CD4-positive, alpha-beta memory T cell (primary cell): ENCODE results near the gene ZNF485. TPM values are rescaled to one million over a fixed set of nuclear protein-coding genes. Genes with fewer than 3 reads are reported as not detected.
A peak's percentile ranks its signal among the peaks of the same experiment; 100 is the strongest.
"Not testable (repeated sequence)": the region's sequence is repeated elsewhere in the genome, so short reads cannot be mapped to it uniquely, and the experiment has no call there.

ENCODE experiments used
- CTCF ChIA-PET: fragments of 350-600 bp; sonication (Branson Sonifier 250); formaldehyde crosslinking; loops from one replicate; lab custom pipeline; 2021; ENCODE audit warnings: inconsistent platforms; ENCODE audit not compliant: partially characterized antibody; lab: Charles Lee
- POLR2A ChIA-PET: fragments of 350-600 bp; sonication (Branson Sonifier 250); formaldehyde crosslinking; loops from one replicate; lab custom pipeline; 2021; ENCODE audit not compliant: partially characterized antibody; lab: Charles Lee
- DNase-seq, 5 donors: peaks; one replicate each; pipeline versions ENCODE4 v3.0.0 to v3.0.0-alpha.2; 2020 to 2022; ENCODE audit warnings: mixed read lengths in 1 of 5
- H3K27ac ChIP-seq: one replicate; pipeline ENCODE4 v1.7.0; 2013; ENCODE audit warnings: low read depth, low read length
- H3K27me3 ChIP-seq: 2 replicates; pipeline ENCODE4 v1.7.0; 2013; ENCODE audit warnings: mild to moderate bottlenecking, low read length, moderate library complexity; ENCODE audit not compliant: insufficient read depth
- H3K36me3 ChIP-seq: 2 replicates; pipeline ENCODE4 v1.7.0; 2013; ENCODE audit warnings: mild to moderate bottlenecking, low read length, moderate library complexity; ENCODE audit not compliant: insufficient read depth
- H3K4me1 ChIP-seq: 2 replicates; pipeline ENCODE4 v1.7.0; 2013; ENCODE audit warnings: mild to moderate bottlenecking, low read length, moderate library complexity; ENCODE audit not compliant: insufficient read depth
- H3K4me3 ChIP-seq, 2 donors: one replicate each; pipeline ENCODE4 v1.7.0; 2013; ENCODE audit warnings: low read length in 2 of 2, mild to moderate bottlenecking in 1 of 2
- H3K9me3 ChIP-seq, 2 donors: one replicate each; pipeline ENCODE4 v1.7.0; 2013; ENCODE audit warnings: low read length in 2 of 2, control low read depth in 1 of 2; ENCODE audit not compliant: control insufficient read depth in 1 of 2
- H3K27ac Mint-ChIP-seq, 7 donors: one replicate each; pipeline ENCODE4 v1.8.0; 2020 to 2021; ENCODE audit warnings: mixed read lengths in 7 of 7, mild to moderate bottlenecking in 6 of 7, inconsistent platforms in 3 of 7, moderate library complexity in 3 of 7
- H3K27me3 Mint-ChIP-seq, 2 donors: one replicate each; pipeline ENCODE4 v1.8.0; 2020 to 2021; ENCODE audit warnings: mixed read lengths in 2 of 2
- H3K36me3 Mint-ChIP-seq, 2 donors: one replicate each; pipeline ENCODE4 v1.8.0; 2020 to 2021; ENCODE audit warnings: mixed read lengths in 2 of 2, inconsistent platforms in 1 of 2, mild to moderate bottlenecking in 1 of 2
- H3K4me1 Mint-ChIP-seq, 4 donors: one replicate each; pipeline ENCODE4 v1.8.0; 2020 to 2021; ENCODE audit warnings: mixed read lengths in 4 of 4, mild to moderate bottlenecking in 1 of 4
- H3K4me3 Mint-ChIP-seq, 8 donors: one replicate each; pipeline ENCODE4 v1.8.0; 2020 to 2021; ENCODE audit warnings: mixed read lengths in 8 of 8, mild to moderate bottlenecking in 7 of 8, moderate library complexity in 6 of 8, inconsistent platforms in 3 of 8
- H3K9me3 Mint-ChIP-seq, 8 donors: one replicate each; pipeline ENCODE4 v1.8.0; 2020 to 2021; ENCODE audit warnings: mixed read lengths in 8 of 8, mild to moderate bottlenecking in 5 of 8, inconsistent platforms in 3 of 8, moderate library complexity in 1 of 8
- intact Hi-C: fragments of 100-400 bp; cut with micrococcal nuclease; formaldehyde crosslinking; loops from one replicate; pipeline ENCODE4 v1.15.1; 2023
- polyA plus RNA-seq, 2 donors: library from polyadenylated mRNA; unstranded; fragments of 300-500 nt; fragmentation: Illumina TruSeq; gene quantifications; one replicate each; pipeline ENCODE4 v1.2.3, GENCODE V29; 2021
- total RNA-seq, 2 experiments: library from RNA; stranded (reverse); gene quantifications; one replicate each; pipeline ENCODE4 v1.2.3, GENCODE V29; 2021

ZNF485 gene
- total and polyA plus RNA-seq, 4 experiments from 2014 or later: 4.7 to 10.4 (median 7.3) TPM

GRCh38 chr10:43623351-43623750 is 17.1 kb downstream of the ZNF485 start:
- H3K9me3 ChIP-seq: no peaks in the 10 kb centered on the region
- H3K36me3 ChIP-seq: no peaks in the 10 kb centered on the region
- Mint-ChIP-seq H3K36me3 (peaks cover 11 to 18% of the 10 kb centered on the region in 2 donors), H3K27me3 (no peaks in the 10 kb centered on the region), H3K4me1 (peaks cover 13 to 22% (median 19%) of the 10 kb centered on the region in 4 donors), H3K9me3 (peaks cover 0 to 36% (median 25%) of the 10 kb centered on the region in 8 donors), H3K4me3 (peak overlapping the region; percentile 62 to 91 (median 84)), H3K27ac (peak overlapping the region; percentile 38 to 92 (median 72))
- H3K27ac ChIP-seq: peak overlapping the region; percentile 27
- CTCF ChIA-PET: no interaction called here
- intact Hi-C loops: no loop called here
- POLR2A ChIA-PET: interaction anchor here (1.3 kb wide), 1 partner anchor 25 kb away, joined by 4 read pairs; the partner anchor contains the start of gene ZNF32
- peak overlapping the region in 1 of 2 donors; percentile 25 for H3K4me3 ChIP-seq
- no peaks in the 10 kb centered on the region for H3K27me3 ChIP-seq
- peak in 3 of 5 donors; percentile 28 to 38 (median 37) for DNase-seq
- peaks cover 13% of the 10 kb centered on the region for H3K4me1 ChIP-seq

- H3K36me3 Mint-ChIP-seq: peaks cover 3 to 5% of the 10 kb centered on the region in 2 donors
- POLR2A ChIA-PET: no interaction called here
Measured at GRCh38 chr10:43627942-43628341, 21.7 kb downstream of the ZNF485 start.

DNA sequence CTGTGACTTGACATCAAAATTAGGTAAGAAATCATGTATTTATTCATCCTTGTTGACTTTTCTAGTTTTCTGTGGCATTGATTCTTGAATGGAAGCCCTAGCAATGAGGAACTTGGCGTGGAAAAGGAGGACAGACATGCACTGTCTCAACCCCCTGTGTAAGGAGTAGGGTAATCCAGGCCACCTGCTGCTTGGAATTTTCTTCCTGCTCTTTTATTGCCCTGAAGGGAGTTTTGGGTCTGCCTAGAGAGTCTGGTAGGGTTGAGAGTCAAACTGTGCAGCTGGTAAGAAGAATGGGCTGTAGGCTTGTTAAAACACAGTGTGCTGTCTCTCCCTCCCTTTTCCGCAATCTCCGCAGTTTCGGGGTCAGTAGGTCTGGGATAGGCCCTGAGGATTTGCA is 22.7 kb downstream of the ZNF485 start:
- peaks cover 0 to 12% (median 7%) of the 10 kb centered on the region in 8 donors for H3K9me3 Mint-ChIP-seq

More at GRCh38 chr10:43627942-43628341, 21.7 kb downstream of the ZNF485 start:
- H3K27ac Mint-ChIP-seq: peak overlapping the region in 1 of 7 donors; percentile 19
- Histone ChIP-seq H3K9me3 (no peaks in the 10 kb centered on the region), H3K27ac (no peak overlapping the region), H3K36me3 (no peaks in the 10 kb centered on the region), H3K27me3 (no peaks in the 10 kb centered on the region), H3K4me1 (peaks cover 2% of the 10 kb centered on the region), H3K4me3 (no peak overlapping the region)
- DNase-seq: no peak
- H3K27me3 Mint-ChIP-seq: no peaks in the 10 kb centered on the region
- H3K9me3 Mint-ChIP-seq: peaks cover 0 to 7% (median 5%) of the 10 kb centered on the region in 8 donors
- CTCF ChIA-PET: no interaction called here
- no peak overlapping the region for H3K4me3 Mint-ChIP-seq
- H3K4me1 Mint-ChIP-seq: peaks cover 7 to 10% (median 7%) of the 10 kb centered on the region in 4 donors
- intact Hi-C loops: no loop called here

DNA sequence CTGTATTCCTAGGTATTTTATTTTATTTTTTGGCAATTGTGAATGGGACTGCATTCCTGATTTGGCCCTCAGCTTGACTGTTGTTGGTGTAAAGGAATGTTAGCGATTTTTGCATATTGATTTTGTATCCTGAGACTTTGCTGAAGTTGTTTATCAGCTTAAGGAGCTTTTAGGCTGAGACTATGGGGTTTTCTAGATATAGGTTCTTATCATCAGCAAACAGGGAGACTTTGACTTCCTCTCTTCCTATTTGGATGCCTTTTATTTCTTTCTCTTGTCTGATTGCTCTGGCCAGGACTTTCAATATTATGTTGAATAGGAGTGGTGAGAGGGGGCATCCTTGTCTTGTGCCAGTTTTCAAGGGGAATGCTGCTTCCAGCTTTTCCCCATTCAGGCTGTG is 29.6 kb downstream of the ZNF485 start:
- H3K9me3 ChIP-seq, H3K4me1 ChIP-seq, H3K4me3 Mint-ChIP-seq, H3K27me3 ChIP-seq, H3K27me3 Mint-ChIP-seq, H3K4me3 ChIP-seq, H3K4me1 Mint-ChIP-seq, CTCF ChIA-PET, intact Hi-C loops, H3K36me3 ChIP-seq, H3K36me3 Mint-ChIP-seq, DNase-seq, H3K27ac Mint-ChIP-seq, H3K27ac ChIP-seq: not testable (repeated sequence)
- peaks cover 0 to 73% (median 46%) of the 10 kb centered on the region in 8 donors for H3K9me3 Mint-ChIP-seq
- POLR2A ChIA-PET: interaction anchor here (1.3 kb wide), 1 partner anchor 12 kb away, joined by 4 read pairs; the partner anchor contains the start of gene ZNF32

More for the DNA sequence above, 22.7 kb downstream of the ZNF485 start:
- Mint-ChIP-seq H3K27ac (no peak overlapping the region), H3K36me3 (no peaks in the 10 kb centered on the region), H3K4me3 (no peak overlapping the region), H3K27me3 (no peaks in the 10 kb centered on the region), H3K4me1 (peaks cover 0 to under 1% (median 0%) of the 10 kb centered on the region in 4 donors)
- Histone ChIP-seq H3K9me3 (no peaks in the 10 kb centered on the region), H3K4me3 (no peak overlapping the region), H3K27ac (no peak overlapping the region), H3K36me3 (no peaks in the 10 kb centered on the region), H3K4me1 (no peaks in the 10 kb centered on the region), H3K27me3 (no peaks in the 10 kb centered on the region)
- ChIA-PET POLR2A (no interaction called here), CTCF (no interaction called here)
- intact Hi-C loops: no loop called here
- no peak for DNase-seq

- Histone ChIP-seq H3K36me3 (peaks cover 17% of the 10 kb centered on the region), H3K27me3 (no peaks in the 10 kb centered on the region), H3K4me1 (no peaks in the 10 kb centered on the region), H3K4me3 (no peak overlapping the region), H3K9me3 (peaks cover 0 to 42% of the 10 kb centered on the region in 2 donors), H3K27ac (no peak overlapping the region)
- H3K9me3 Mint-ChIP-seq: peaks cover 0 to 91% (median 75%) of the 10 kb centered on the region in 8 donors
- no peak overlapping the region for H3K27ac Mint-ChIP-seq
- POLR2A ChIA-PET: no interaction called here
- intact Hi-C loops: loop anchor here (10.0 kb wide), 1 partner anchor 856 kb away; the partner anchor contains the start of gene BMS1
- CTCF ChIA-PET: no interaction called here
- H3K4me3 Mint-ChIP-seq: no peak overlapping the region
- no peaks in the 10 kb centered on the region for H3K27me3 Mint-ChIP-seq
- H3K36me3 Mint-ChIP-seq: peaks cover 31 to 34% of the 10 kb centered on the region in 2 donors
- no peak for DNase-seq
- H3K4me1 Mint-ChIP-seq: no peaks in the 10 kb centered on the region
Measured at GRCh38 chr10:43640603-43641002, 34.4 kb downstream of the ZNF485 start.

- Histone ChIP-seq H3K4me3 (peak overlapping the region in 1 of 2 donors; percentile 44), H3K4me1 (peaks cover 14% of the 10 kb centered on the region), H3K27ac (no peak overlapping the region), H3K27me3 (no peaks in the 10 kb centered on the region), H3K36me3 (peaks cover 23% of the 10 kb centered on the region), H3K9me3 (peaks cover 0 to 48% of the 10 kb centered on the region in 2 donors)
- peaks cover 47 to 56% of the 10 kb centered on the region in 2 donors for H3K36me3 Mint-ChIP-seq
- H3K9me3 Mint-ChIP-seq: peaks cover 3 to 77% (median 60%) of the 10 kb centered on the region in 8 donors
- H3K4me3 Mint-ChIP-seq: peak overlapping the region in 1 of 8 donors; percentile 40
- intact Hi-C loops: loop anchor here (10.0 kb wide), 1 partner anchor 859 kb away; the partner anchor contains the start of gene BMS1
- CTCF ChIA-PET: no interaction called here
- no peak for DNase-seq
- no peaks in the 10 kb centered on the region for H3K27me3 Mint-ChIP-seq
- POLR2A ChIA-PET: no interaction called here
- peaks cover 9 to 26% (median 15%) of the 10 kb centered on the region in 4 donors for H3K4me1 Mint-ChIP-seq
- no peak overlapping the region for H3K27ac Mint-ChIP-seq
Measured at GRCh38 chr10:43644252-43644651, 38.0 kb downstream of the ZNF485 start.

- Histone ChIP-seq H3K4me1 (peaks cover 18% of the 10 kb centered on the region), H3K27me3 (no peaks in the 10 kb centered on the region), H3K4me3 (no peak overlapping the region), H3K9me3 (peaks cover 0 to 48% of the 10 kb centered on the region in 2 donors), H3K36me3 (peaks cover 23% of the 10 kb centered on the region), H3K27ac (no peak overlapping the region)
- Mint-ChIP-seq H3K4me1 (peaks cover 11 to 38% (median 18%) of the 10 kb centered on the region in 4 donors), H3K9me3 (peaks cover 3 to 63% (median 51%) of the 10 kb centered on the region in 8 donors), H3K27me3 (no peaks in the 10 kb centered on the region), H3K4me3 (peak overlapping the region in 2 of 8 donors; percentile 32 to 47), H3K27ac (peak overlapping the region in 2 of 7 donors; percentile 31 to 38), H3K36me3 (peaks cover 47 to 54% of the 10 kb centered on the region in 2 donors)
- intact Hi-C loops: loop anchor here (10.0 kb wide), 1 partner anchor 861 kb away; the partner anchor contains the start of gene BMS1
- no peak for DNase-seq
- POLR2A ChIA-PET: interaction anchor here (1.0 kb wide), 1 partner anchor 71 kb away, joined by 4 read pairs; the partner anchor contains the start of gene ZNF239
- CTCF ChIA-PET: no interaction called here
Measured at GRCh38 chr10:43645866-43646265, 39.6 kb downstream of the ZNF485 start.
